ENCODE results near the gene HHEX. TPM values are rescaled to one million over a fixed set of nuclear protein-coding genes. Genes with fewer than 3 reads are reported as not detected.
A peak's percentile ranks its signal among the peaks of the same experiment; 100 is the strongest.
"Not testable (repeated sequence)": the region's sequence is repeated elsewhere in the genome, so short reads cannot be mapped to it uniquely, and the experiment has no call there.

Gene HHEX
- polyA plus RNA-seq, 2 of the 4 experiments (the other 2 are of a cell fraction), result 18.1 to 28.1 TPM

GRCh38 chr10:92640107-92640506 is 49.6 kb upstream of the HHEX start:
- whole genome bisulfite sequencing (ENCODE audit: missing lambda C conversion rate), result 86% methylated on average over 3 of the region's 3 CpGs
- Histone ChIP-seq H3K27ac (peak overlapping the region in 1 of 2 experiments; percentile 52; a peak in 1 of 6 replicates), H3K9me3 (no peaks in the 10 kb centered on the region), H3K4me3 (no peak overlapping the region), H3K4me1 (peaks cover 25% of the 10 kb centered on the region), H3K4me2 (peak overlapping the region; percentile 32; the same call in 1 of the 3 replicates)
- no peak for TF ChIP-seq FOSL2 (IDR thresholded peaks at IDR 0.05)
- peak; percentile 48 for TF ChIP-seq FOSL2 (CRISPR knock-in tag; IDR thresholded peaks at IDR 0.05)
- TF ChIP-seq HOXB5 (CRISPR knock-in tag; IDR thresholded peaks at IDR 0.05), result no peak
- CTCF ChIA-PET, result interaction anchor here (1.3 kb wide), 1 partner anchor 68 kb away, joined by 4 read pairs; no protein-coding TSS in a partner anchor
- DNase-seq (ENCODE audit: low read depth in 1 of 2, low spot score in 1 of 2) (peak; percentile 7 to 41), ATAC-seq (peak; percentile 53 to 71; a peak in 4 of 6 replicates), FAIRE-seq (no peak)
- POLR2A ChIA-PET, result no interaction called here

GRCh38 chr10:92641492-92641891 is 48.3 kb upstream of the HHEX start:
- WGBS (ENCODE audit: missing lambda C conversion rate), result 0% methylated on average over 1 of the region's 1 CpG
- DNase-seq (ENCODE audit: low read depth in 1 of 2, low spot score in 1 of 2), result no peak
- H3K4me2 ChIP-seq, result no peak overlapping the region
- no peak overlapping the region for H3K27ac ChIP-seq
- no peak for FAIRE-seq
- no peak overlapping the region for H3K4me3 ChIP-seq
- no peak for TF ChIP-seq SMC3 (IDR thresholded peaks at IDR 0.05)
- peaks cover 27% of the 10 kb centered on the region for H3K4me1 ChIP-seq
- no peaks in the 10 kb centered on the region for H3K9me3 ChIP-seq
- no peak for ATAC-seq
- POLR2A ChIA-PET, result no interaction called here
- CTCF ChIA-PET, result interaction anchor here (1.3 to 1.4 kb wide), 3 partner anchors 20 to 69 kb away, joined by 4 to 5 read pairs (median 4); no protein-coding TSS in a partner anchor

DNA sequence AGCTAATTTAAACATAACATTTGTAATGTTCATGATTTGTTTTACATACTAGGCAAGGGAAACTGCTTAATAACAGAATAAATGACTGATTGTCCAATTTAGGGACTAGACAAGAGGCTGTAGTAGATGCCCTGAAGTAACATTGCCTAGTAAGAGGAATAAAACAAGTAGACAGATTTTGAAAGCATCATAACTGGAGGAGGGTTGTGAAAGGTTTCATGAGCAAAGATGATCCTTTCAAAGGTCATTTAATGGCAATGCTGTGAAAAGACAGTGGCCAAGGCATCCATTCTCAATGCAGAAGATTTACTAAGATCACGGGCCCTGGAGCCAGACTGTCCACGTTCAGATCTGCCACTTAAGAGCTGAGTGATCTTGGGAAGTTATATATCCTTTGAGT is 44.8 kb upstream of the HHEX start:
- no peak for TF ChIP-seq HDAC2 (IDR thresholded peaks at IDR 0.05)
- 0 out of 5 replicates have a peak, but pooled peaks of 1 of the 2 experiments have one; percentile 11 for TF ChIP-seq EP300 (IDR thresholded peaks at IDR 0.05)
- Histone ChIP-seq H3K9me3 (no peaks in the 10 kb centered on the region), H3K4me2 (peak overlapping the region; percentile 62; the same call in 2 of the 3 replicates), H3K4me1 (peaks cover 23% of the 10 kb centered on the region), H3K4me3 (no peak overlapping the region), H3K27ac (peak overlapping the region; percentile 23 to 77)
- DNase-seq (ENCODE audit: low read depth in 1 of 2, low spot score in 1 of 2), result no peak
- no peak for ATAC-seq
- ChIA-PET POLR2A (no interaction called here), CTCF (interaction anchor here (0.6 to 2.5 kb wide), 9 partner anchors 13 to 177 kb away, joined by 3 to 7 read pairs (median 3); no protein-coding TSS in a partner anchor)
- 95% methylated on average over 2 of the region's 2 CpGs for WGBS (ENCODE audit: missing lambda C conversion rate)
- FAIRE-seq, result no peak

DNA sequence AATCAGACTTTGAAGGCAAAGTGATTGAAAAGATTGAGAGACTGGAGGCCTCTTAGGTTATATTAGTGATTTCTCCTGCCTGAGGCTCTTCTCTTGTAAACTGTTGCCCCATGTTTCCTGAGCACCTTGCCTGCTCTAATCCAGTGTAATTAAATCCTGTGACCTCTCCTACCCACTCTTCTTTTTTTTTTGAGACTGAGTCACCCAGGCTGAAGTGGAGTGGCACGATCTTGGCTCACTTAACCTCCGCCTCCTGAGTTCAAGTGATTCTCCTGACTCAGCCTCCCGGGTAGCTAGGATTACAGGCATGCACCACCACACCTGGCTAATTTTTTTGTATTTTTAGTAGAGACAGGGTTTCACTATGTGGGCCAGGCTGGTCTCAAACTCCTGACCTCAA is 38.9 kb upstream of the HHEX start:
- H3K9me3 ChIP-seq; FAIRE-seq; H3K27ac ChIP-seq; H3K4me2 ChIP-seq; H3K4me3 ChIP-seq; POLR2A ChIA-PET; DNase-seq (ENCODE audit: low read depth in 1 of 2, low spot score in 1 of 2); H3K4me1 ChIP-seq; ATAC-seq: not testable (repeated sequence)
- WGBS (ENCODE audit: missing lambda C conversion rate), result 89% methylated on average over 3 of the region's 3 CpGs
- CTCF ChIA-PET, result interaction anchor here (0.6 kb wide), 1 partner anchor 45 kb away, joined by 3 read pairs; no protein-coding TSS in a partner anchor

DNA sequence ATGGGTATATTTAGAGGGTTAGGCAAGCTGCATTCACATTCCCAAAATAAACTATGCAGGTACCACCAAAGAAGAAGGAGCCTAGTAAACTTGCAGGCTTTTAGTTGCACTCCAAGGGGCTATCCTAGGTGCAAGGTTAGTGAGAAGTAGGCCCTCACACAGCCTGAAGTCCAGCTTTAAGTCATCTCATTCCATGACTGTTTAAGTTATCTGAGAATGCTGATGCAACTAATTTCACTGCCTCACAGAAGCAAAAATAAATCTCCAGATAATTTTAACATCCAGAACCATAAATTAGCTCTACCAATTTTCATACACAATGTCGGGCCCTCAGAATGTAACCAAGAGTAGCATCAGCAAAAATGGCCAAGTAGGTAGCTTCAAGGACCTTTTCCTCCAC is 34.3 kb upstream of the HHEX start:
- no peaks in the 10 kb centered on the region for H3K4me1 ChIP-seq
- TF ChIP-seq MAFK (IDR thresholded peaks at IDR 0.05; ENCODE audit: partially characterized antibody) (peak; percentile 39), RNF2 (IDR thresholded peaks at IDR 0.05; ENCODE audit: borderline replicate concordance, low read depth) (no peak)
- ChIA-PET CTCF (interaction anchor here (0.6 kb wide), 1 partner anchor 1752 kb away, joined by 3 read pairs; no protein-coding TSS in a partner anchor), POLR2A (no interaction called here)
- no peak for ATAC-seq
- H3K4me2 ChIP-seq, result no peak overlapping the region
- H3K27ac ChIP-seq, result no peak overlapping the region
- no peak for DNase-seq (ENCODE audit: low read depth in 1 of 2, low spot score in 1 of 2)
- no peaks in the 10 kb centered on the region for H3K9me3 ChIP-seq
- FAIRE-seq, result no peak
- WGBS (ENCODE audit: missing lambda C conversion rate), result 97% methylated on average over 1 of the region's 1 CpG
- no peak overlapping the region for H3K4me3 ChIP-seq

GRCh38 chr10:92656266-92656961 is 33.3 kb upstream of the HHEX start:
- Histone ChIP-seq H3K27ac (no peak overlapping the region; a peak in 1 of 6 replicates), H3K4me1 (no peaks in the 10 kb centered on the region), H3K4me3 (no peak overlapping the region), H3K9me3 (no peaks in the 10 kb centered on the region), H3K4me2 (no peak overlapping the region)
- FAIRE-seq, result no peak
- no peak for DNase-seq (ENCODE audit: low read depth in 1 of 2, low spot score in 1 of 2)
- POLR2A ChIA-PET, result no interaction called here
- CTCF ChIA-PET, result no interaction called here
- no peak for TF ChIP-seq FOSB (CRISPR knock-in tag; IDR thresholded peaks at IDR 0.05)
- no peak for TF ChIP-seq CBX8 (IDR thresholded peaks at IDR 0.05)
- TF ChIP-seq ESRRA (IDR thresholded peaks at IDR 0.05; ENCODE audit: borderline replicate concordance, low read length), result no peak
- no peak for TF ChIP-seq EHMT2 (IDR thresholded peaks at IDR 0.05; ENCODE audit: low read depth)
- 87% methylated on average over 7 of the region's 7 CpGs for WGBS (ENCODE audit: missing lambda C conversion rate)
- peak in 1 of 2 experiments; percentile 19; a peak in 1 of 6 replicates for ATAC-seq
